MM.1S (cell line): ENCODE measurements around the gene INSC.

Experiments used
- CTCF ChIP-seq: fragments of 300-600 bp; sonication (generic); IDR thresholded peaks from 2 replicates; pipeline ENCODE4 v1.5.1; 2016; ENCODE audit warnings: antibody characterized with exemption, low read length, mixed read lengths
- EZH2 ChIP-seq: fragments of 300-600 bp; sonication (generic); optimal IDR thresholded peaks from 2 replicates; pipeline ENCODE3; 2017; ENCODE audit warnings: low read depth, mild to moderate bottlenecking, antibody characterized with exemption, low read length, mixed read lengths
- EZH2phosphoT487 ChIP-seq: fragments of 300-600 bp; sonication (generic); IDR thresholded peaks from 2 replicates; pipeline ENCODE4 v1.6.1; 2018; ENCODE audit warnings: antibody characterized with exemption, low read length

- TF ChIP-seq CTCF (no peak), EZH2 (no peak), EZH2phosphoT487 (no peak)
These were observed 171.7 kb downstream of the INSC start for GRCh38 chr11:15286465-15286864.
